Spleen (tissue), 11 donors: Measurements from ENCODE around the gene EAPP. TPM values are rescaled to one million over a fixed set of nuclear protein-coding genes. Genes with fewer than 3 reads are reported as not detected.
A peak's percentile ranks its signal among the peaks of the same experiment; 100 is the strongest.

Experiments used
- DNase-seq: peaks from one replicate; pipeline ENCODE4 v3.0.0-alpha.2; 2020
- H3K27ac ChIP-seq, 8 donors: fragments of 200-600 bp; sonication (generic) in 7 of 8; 1 replicate in 4 of 8; 2 replicates in 4 of 8; pipeline versions ENCODE4 v1.5.0 to v1.8.0; 2016 to 2021; ENCODE audit warnings: inconsistent platforms in 4 of 8, mild to moderate bottlenecking in 4 of 8, moderate library complexity in 1 of 8
- H3K27me3 ChIP-seq, 7 donors: fragments of 200-600 bp; sonication (generic) in 6 of 7; replicated peaks in 1 of 7; 1 replicate in 4 of 7; 2 replicates in 3 of 7; pipeline versions ENCODE4 v1.5.0 to v1.8.0; 2016 to 2021; ENCODE audit warnings: inconsistent platforms in 3 of 7, mild to moderate bottlenecking in 1 of 7
- H3K36me3 ChIP-seq, 6 donors: fragments of 200-600 bp; sonication (generic) in 5 of 6; 1 replicate in 4 of 6; 2 replicates in 2 of 6; pipeline versions ENCODE4 v1.5.0 to v1.8.0; 2016 to 2021; ENCODE audit warnings: inconsistent platforms in 2 of 6
- H3K4me1 ChIP-seq, 6 donors: fragments of 200-600 bp; sonication (generic) in 5 of 6; 1 replicate in 3 of 6; 2 replicates in 3 of 6; pipeline versions ENCODE4 v1.5.0 to v1.8.0; 2016 to 2021; ENCODE audit warnings: inconsistent platforms in 3 of 6
- H3K4me3 ChIP-seq, 8 donors: fragments of 200-600 bp; sonication (generic) in 7 of 8; 1 replicate in 4 of 8; 2 replicates in 4 of 8; pipeline versions ENCODE4 v1.5.0 to v1.8.0; 2016 to 2021; ENCODE audit warnings: inconsistent platforms in 4 of 8, mild to moderate bottlenecking in 4 of 8, moderate library complexity in 2 of 8
- H3K9me3 ChIP-seq, 8 donors: fragments of 200-600 bp; sonication (generic) in 7 of 8; 1 replicate in 4 of 8; 2 replicates in 4 of 8; pipeline versions ENCODE4 v1.5.0 to v1.8.0; 2016 to 2021; ENCODE audit warnings: inconsistent platforms in 4 of 8
- CTCF ChIP-seq, 11 experiments: fragments of 200-600 bp in 7 of 11; fragments of 450-650 bp in 4 of 11; sonication (generic) in 4 of 11; IDR thresholded peaks in 8 of 11; conservative IDR thresholded peaks in 3 of 11; 1 replicate in 7 of 11; 2 replicates in 4 of 11; pipeline versions ENCODE4 v1.4.0 to v1.8.0; 2016 to 2021; ENCODE audit warnings: antibody characterized with exemption in 11 of 11, inconsistent platforms in 4 of 11, mild to moderate bottlenecking in 1 of 11
- POLR2A ChIP-seq, 3 donors: fragments of 450-650 bp; IDR thresholded peaks; one replicate each; pipeline ENCODE4 v1.5.1; 2017; ENCODE audit warnings: antibody characterized with exemption in 3 of 3, mild to moderate bottlenecking in 1 of 3
- POLR2AphosphoS5 ChIP-seq, 3 donors: sonication (generic); formaldehyde crosslinking; IDR thresholded peaks; one replicate each; pipeline ENCODE4 v1.5.1; 2017; ENCODE audit warnings: antibody characterized with exemption in 3 of 3
- WGBS, 5 donors: extraction: QIAGEN DNeasy Blood & Tissue Kit in 3 of 5; methylation state at CpG; one replicate each; pipeline versions ENCODE4 v1.1.5 to v1.1.7; 2013 to 2018; 5-methylcytosine and 5-hydroxymethylcytosine counted together
- intact Hi-C: fragments of 100-400 bp; cut with DNase I; formaldehyde crosslinking; loops from one replicate; pipeline ENCODE4 v1.15.0; 2023; ENCODE audit warnings: low total_unique reads
- polyA plus RNA-seq, 3 donors: library from polyadenylated mRNA; stranded (reverse); fragments of 200-250 nt; gene quantifications; one replicate each; pipeline ENCODE4 v1.2.1, GENCODE V29; 2013
- total RNA-seq, 7 donors: library from RNA; depleted of rRNA in 3 of 7; stranded (reverse); fragments of >200 nt in 3 of 7; fragmentation: NEBNext Ultra II Directional in 4 of 7; extraction: Animal tissue kit (Norgen Biotek cat#: 25700) in 4 of 7; gene quantifications; one replicate each; pipeline versions ENCODE4 v1.1.0 to v1.2.1, GENCODE V29; 2016 to 2021
- donor health status: healthy with polysubstance abuse.
- donor health status: DM: no; HTN: no; CAD: no; lungs with moderate emphysema.
- donor health status: DM: no; HTN: no; CAD: no.
- donor health status: Bipolar disorder and iron deficiency.
- donor health status: healthy.
- donor health status: DM: no; HTN: no; CAD: no.
- donor health status: DM: yes; HTN: yes; CAD: no.

The EAPP gene
- total and polyA plus RNA-seq, 10 donors = 26.7 to 44.9 (median 36.8) TPM

- intact Hi-C loops = no loop called here
- H3K4me1 ChIP-seq = no peaks in the 10 kb centered on the region
- H3K27me3 ChIP-seq = no peaks in the 10 kb centered on the region
- no peak overlapping the region for H3K27ac ChIP-seq
- DNase-seq = peak; percentile 27
- H3K36me3 ChIP-seq = peaks cover 0 to 100% (median 82%) of the 10 kb centered on the region in 6 donors
- TF ChIP-seq POLR2AphosphoS5 (IDR thresholded peaks at IDR 0.05) (no peak), CTCF (IDR thresholded peaks at IDR 0.05 in 8 of 11, conservative IDR thresholded peaks at IDR 0.05 in 3 of 11) (no peak), POLR2A (IDR thresholded peaks at IDR 0.05) (no peak)
- H3K4me3 ChIP-seq = no peak overlapping the region
- WGBS, 5 donors = 92 to 98% (median 97%) methylated on average over 5 of the region's 5 CpGs
- H3K9me3 ChIP-seq = no peaks in the 10 kb centered on the region
Measured at GRCh38 chr14:34580381-34580780, 40.9 kb upstream of the EAPP start.

DNA sequence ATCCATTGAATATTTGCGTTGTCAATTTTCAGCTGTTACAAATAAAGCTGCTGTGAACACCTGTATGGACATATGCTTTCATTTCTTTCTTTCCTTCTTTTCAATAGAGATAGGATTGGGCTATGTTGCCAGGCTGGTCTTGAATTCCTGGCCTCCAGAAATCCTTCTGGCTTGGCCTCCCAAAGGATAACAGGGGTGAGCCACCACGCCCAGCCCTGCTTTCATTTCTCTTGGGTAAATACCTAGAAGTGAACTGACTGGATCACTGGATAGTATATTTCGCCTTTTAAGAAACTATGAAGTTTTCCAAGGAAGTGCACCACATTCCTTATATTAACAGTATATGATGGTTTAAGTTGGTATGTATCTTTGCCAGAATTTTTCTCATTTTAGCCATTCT lies 32.3 kb upstream of the EAPP start:
- Histone ChIP-seq H3K4me1 (no peaks in the 10 kb centered on the region), H3K4me3 (no peak overlapping the region), H3K27me3 (no peaks in the 10 kb centered on the region), H3K36me3 (peaks cover 4 to 100% (median 84%) of the 10 kb centered on the region in 6 donors), H3K9me3 (no peaks in the 10 kb centered on the region), H3K27ac (no peak overlapping the region)
- 95 to 98% (median 97%) methylated on average over 3 of the region's 3 CpGs for WGBS, 5 donors
- no peak for DNase-seq
- intact Hi-C loops = no loop called here
- TF ChIP-seq POLR2AphosphoS5 (IDR thresholded peaks at IDR 0.05) (no peak), CTCF (IDR thresholded peaks at IDR 0.05 in 8 of 11, conservative IDR thresholded peaks at IDR 0.05 in 3 of 11) (no peak), POLR2A (IDR thresholded peaks at IDR 0.05) (no peak)

DNA sequence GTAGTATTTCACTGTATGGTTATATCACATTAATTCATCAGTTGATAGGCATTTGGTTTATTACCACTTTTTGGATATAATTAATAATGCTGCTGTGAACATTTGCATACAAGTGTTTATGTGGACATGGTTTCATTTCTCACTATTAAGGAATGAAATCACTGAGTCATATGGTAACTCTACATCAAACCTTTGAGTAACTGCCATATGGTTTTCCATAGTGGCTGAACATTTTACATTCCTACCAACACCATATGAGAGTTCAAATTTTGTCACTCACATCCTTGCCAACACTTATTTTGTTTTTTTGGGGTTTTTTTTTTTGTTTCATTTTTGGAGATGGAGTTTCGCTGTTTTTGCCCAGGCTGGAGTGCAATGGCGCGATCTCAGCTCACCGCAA lies 30.2 kb upstream of the EAPP start:
- DNase-seq = no peak
- H3K27me3 ChIP-seq = no peaks in the 10 kb centered on the region
- no peak overlapping the region for H3K4me3 ChIP-seq
- H3K4me1 ChIP-seq = no peaks in the 10 kb centered on the region
- H3K36me3 ChIP-seq = peaks cover 4 to 100% (median 90%) of the 10 kb centered on the region in 6 donors
- intact Hi-C loops = no loop called here
- no peaks in the 10 kb centered on the region for H3K9me3 ChIP-seq
- TF ChIP-seq CTCF (IDR thresholded peaks at IDR 0.05 in 8 of 11, conservative IDR thresholded peaks at IDR 0.05 in 3 of 11) = no peak
- TF ChIP-seq POLR2A (IDR thresholded peaks at IDR 0.05) = no peak
- TF ChIP-seq POLR2AphosphoS5 (IDR thresholded peaks at IDR 0.05) = no peak
- WGBS, 5 donors = 98 to 100% (median 98%) methylated on average over 4 of the region's 4 CpGs
- no peak overlapping the region for H3K27ac ChIP-seq

GRCh38 chr14:34568803-34569202 lies 29.3 kb upstream of the EAPP start:
- no peak for DNase-seq
- no peaks in the 10 kb centered on the region for H3K9me3 ChIP-seq
- 93 to 98% (median 97%) methylated on average over 13 of the region's 13 CpGs for WGBS, 5 donors
- H3K27ac ChIP-seq = no peak overlapping the region
- TF ChIP-seq POLR2A (IDR thresholded peaks at IDR 0.05) = no peak
- no peak for TF ChIP-seq CTCF (IDR thresholded peaks at IDR 0.05 in 8 of 11, conservative IDR thresholded peaks at IDR 0.05 in 3 of 11)
- no peak for TF ChIP-seq POLR2AphosphoS5 (IDR thresholded peaks at IDR 0.05)
- no peaks in the 10 kb centered on the region for H3K4me1 ChIP-seq
- peaks cover 4 to 100% (median 90%) of the 10 kb centered on the region in 6 donors for H3K36me3 ChIP-seq
- intact Hi-C loops = no loop called here
- no peak overlapping the region for H3K4me3 ChIP-seq
- H3K27me3 ChIP-seq = no peaks in the 10 kb centered on the region
